ENCODE measurements around the gene ABCA9. TPM values are rescaled to one million over a fixed set of nuclear protein-coding genes. Genes with fewer than 3 reads are reported as not detected.

The ABCA9 gene, protein sequence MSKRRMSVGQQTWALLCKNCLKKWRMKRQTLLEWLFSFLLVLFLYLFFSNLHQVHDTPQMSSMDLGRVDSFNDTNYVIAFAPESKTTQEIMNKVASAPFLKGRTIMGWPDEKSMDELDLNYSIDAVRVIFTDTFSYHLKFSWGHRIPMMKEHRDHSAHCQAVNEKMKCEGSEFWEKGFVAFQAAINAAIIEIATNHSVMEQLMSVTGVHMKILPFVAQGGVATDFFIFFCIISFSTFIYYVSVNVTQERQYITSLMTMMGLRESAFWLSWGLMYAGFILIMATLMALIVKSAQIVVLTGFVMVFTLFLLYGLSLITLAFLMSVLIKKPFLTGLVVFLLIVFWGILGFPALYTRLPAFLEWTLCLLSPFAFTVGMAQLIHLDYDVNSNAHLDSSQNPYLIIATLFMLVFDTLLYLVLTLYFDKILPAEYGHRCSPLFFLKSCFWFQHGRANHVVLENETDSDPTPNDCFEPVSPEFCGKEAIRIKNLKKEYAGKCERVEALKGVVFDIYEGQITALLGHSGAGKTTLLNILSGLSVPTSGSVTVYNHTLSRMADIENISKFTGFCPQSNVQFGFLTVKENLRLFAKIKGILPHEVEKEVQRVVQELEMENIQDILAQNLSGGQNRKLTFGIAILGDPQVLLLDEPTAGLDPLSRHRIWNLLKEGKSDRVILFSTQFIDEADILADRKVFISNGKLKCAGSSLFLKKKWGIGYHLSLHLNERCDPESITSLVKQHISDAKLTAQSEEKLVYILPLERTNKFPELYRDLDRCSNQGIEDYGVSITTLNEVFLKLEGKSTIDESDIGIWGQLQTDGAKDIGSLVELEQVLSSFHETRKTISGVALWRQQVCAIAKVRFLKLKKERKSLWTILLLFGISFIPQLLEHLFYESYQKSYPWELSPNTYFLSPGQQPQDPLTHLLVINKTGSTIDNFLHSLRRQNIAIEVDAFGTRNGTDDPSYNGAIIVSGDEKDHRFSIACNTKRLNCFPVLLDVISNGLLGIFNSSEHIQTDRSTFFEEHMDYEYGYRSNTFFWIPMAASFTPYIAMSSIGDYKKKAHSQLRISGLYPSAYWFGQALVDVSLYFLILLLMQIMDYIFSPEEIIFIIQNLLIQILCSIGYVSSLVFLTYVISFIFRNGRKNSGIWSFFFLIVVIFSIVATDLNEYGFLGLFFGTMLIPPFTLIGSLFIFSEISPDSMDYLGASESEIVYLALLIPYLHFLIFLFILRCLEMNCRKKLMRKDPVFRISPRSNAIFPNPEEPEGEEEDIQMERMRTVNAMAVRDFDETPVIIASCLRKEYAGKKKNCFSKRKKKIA (N-terminal part only)
- total RNA-seq = under 0.01 TPM in 1 of 2 replicates, not detected in the other

DNA sequence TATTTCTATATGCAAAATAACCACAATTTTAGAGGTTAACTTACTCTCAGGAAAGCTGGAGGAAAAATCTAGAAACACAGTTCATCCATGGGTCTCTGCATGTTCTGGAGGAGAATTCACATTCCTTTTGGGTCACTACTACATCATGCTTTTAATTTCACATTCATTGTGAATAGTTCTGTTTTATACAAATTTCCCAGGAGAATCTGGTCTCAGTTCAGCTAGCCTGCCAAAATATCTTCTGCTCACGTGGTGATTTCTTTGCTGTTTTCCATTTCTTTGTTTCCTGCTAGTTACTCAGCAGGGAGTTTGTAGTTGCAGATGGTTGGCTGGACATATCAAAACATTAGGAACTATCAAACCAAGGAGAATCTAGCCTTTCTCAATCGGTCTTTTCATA lies at the start of gene ABCA9:
ABCA9 (minus strand) TSS at position 106 of the 400 bp plus-strand sequence. CDS start 9,801 bp downstream, outside the sequence.

GRCh38 chr17:68955181-68955841 lies 105.4 kb downstream of the ABCA9 start, which contains the start of gene ABCA8:
Gene ABCA8, minus strand, starts transcription at chr17:68955392. Its CDS starts 13,358 bp downstream, at chr17:68942034.

Other genes with a start within 250 kb of the ABCA9 start
- 2.8 and 5.4 TPM in 2 replicates for gene ABCA8, start 105.5 kb downstream of the ABCA9 start, total RNA-seq
- gene ABCA6, start 81.0 kb upstream of the ABCA9 start, total RNA-seq = 0.74 and 0.84 TPM in 2 replicates
- under 0.01 TPM in 2 replicates for gene ABCA10, start 167.9 kb upstream of the ABCA9 start, total RNA-seq